ENCODE measurements around the gene HAO2.
"Not testable (repeated sequence)": the region's sequence is repeated elsewhere in the genome, so short reads cannot be mapped to it uniquely, and the experiment has no call there.

HAO2 gene

DNA sequence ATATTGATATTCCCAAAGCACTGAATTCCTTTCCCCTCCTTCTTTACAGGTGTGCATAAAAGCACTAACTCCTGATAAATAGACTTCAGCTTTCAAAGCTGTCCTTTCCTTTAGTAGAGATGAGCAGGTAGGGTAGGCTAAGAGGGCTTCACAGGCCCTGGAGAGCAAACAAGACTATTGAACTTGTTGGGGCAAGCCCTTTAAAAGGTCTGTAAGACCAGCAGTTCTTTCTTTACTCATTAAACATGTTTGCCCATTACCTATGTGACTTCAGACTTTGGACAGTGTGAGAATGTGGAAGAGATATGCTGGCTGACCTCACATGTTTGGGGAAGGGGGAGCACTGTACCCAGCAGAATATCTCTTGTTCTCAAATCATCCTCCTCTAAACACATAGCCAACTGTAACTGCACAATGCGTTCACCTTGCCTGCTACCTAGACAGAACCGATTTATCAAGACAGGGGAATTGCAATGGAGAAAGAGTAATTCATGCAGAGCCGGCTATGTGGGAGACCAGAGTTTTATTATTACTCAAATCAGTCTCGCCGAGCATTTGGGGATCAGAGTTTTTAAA is 27.1 kb upstream of the HAO2 start:
- no peak for DNase-seq (ENCODE audit: low read depth)
- TF ChIP-seq CTCF (conservative IDR thresholded peaks at IDR 0.05; ENCODE audit: control insufficient read depth, insufficient read depth, low read depth, low read length) = no peak
- no peak overlapping the region for H3K4me3 ChIP-seq (ENCODE audit: control insufficient read depth, low read depth, low read length)

GRCh38 chr1:119345398-119345797 is 23.2 kb upstream of the HAO2 start:
- TF ChIP-seq CTCF (conservative IDR thresholded peaks at IDR 0.05; ENCODE audit: control insufficient read depth, insufficient read depth, low read depth, low read length) = no peak
- no peak overlapping the region for H3K4me3 ChIP-seq (ENCODE audit: control insufficient read depth, low read depth, low read length)
- DNase-seq (ENCODE audit: low read depth) = no peak

- DNase-seq (ENCODE audit: low read depth) = peak; percentile 41
- H3K4me3 ChIP-seq (ENCODE audit: control insufficient read depth, low read depth, low read length) = no peak overlapping the region
- TF ChIP-seq CTCF (conservative IDR thresholded peaks at IDR 0.05; ENCODE audit: control insufficient read depth, insufficient read depth, low read depth, low read length) = no peak
Measured at GRCh38 chr1:119347858-119348257, 20.7 kb upstream of the HAO2 start.

GRCh38 chr1:119348941-119349340 is 19.6 kb upstream of the HAO2 start:
- no peak for TF ChIP-seq CTCF (conservative IDR thresholded peaks at IDR 0.05; ENCODE audit: control insufficient read depth, insufficient read depth, low read depth, low read length)
- no peak for DNase-seq (ENCODE audit: low read depth)
- no peak overlapping the region for H3K4me3 ChIP-seq (ENCODE audit: control insufficient read depth, low read depth, low read length)

DNA sequence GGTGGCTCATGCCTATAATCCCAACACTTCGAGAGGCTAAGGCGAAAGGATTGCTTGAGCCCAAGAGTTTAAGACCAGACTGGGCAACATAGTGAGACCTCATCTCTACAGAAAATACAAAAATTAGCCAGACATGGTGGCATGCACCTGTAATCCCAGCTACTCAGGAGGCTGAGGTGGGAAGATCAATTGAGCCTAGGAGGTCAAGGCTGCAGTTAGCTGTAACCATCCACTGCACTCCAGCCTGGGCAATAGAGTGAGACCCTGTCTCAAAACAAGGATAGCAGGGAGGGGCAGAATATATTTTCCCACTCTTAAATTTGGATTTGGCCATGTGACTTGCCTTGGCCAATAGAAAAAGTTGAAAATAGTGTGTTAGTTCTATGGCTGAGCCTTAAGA is 17.7 kb upstream of the HAO2 start:
- not testable (repeated sequence) for DNase-seq (ENCODE audit: low read depth)

GRCh38 chr1:119351997-119352396 is 16.6 kb upstream of the HAO2 start:
- no peak for DNase-seq (ENCODE audit: low read depth)
- no peak for TF ChIP-seq CTCF (conservative IDR thresholded peaks at IDR 0.05; ENCODE audit: control insufficient read depth, insufficient read depth, low read depth, low read length)
- no peak overlapping the region for H3K4me3 ChIP-seq (ENCODE audit: control insufficient read depth, low read depth, low read length)

More for the DNA sequence above, 17.7 kb upstream of the HAO2 start:
- not testable (repeated sequence) for H3K4me3 ChIP-seq (ENCODE audit: control insufficient read depth, low read depth, low read length)

DNA sequence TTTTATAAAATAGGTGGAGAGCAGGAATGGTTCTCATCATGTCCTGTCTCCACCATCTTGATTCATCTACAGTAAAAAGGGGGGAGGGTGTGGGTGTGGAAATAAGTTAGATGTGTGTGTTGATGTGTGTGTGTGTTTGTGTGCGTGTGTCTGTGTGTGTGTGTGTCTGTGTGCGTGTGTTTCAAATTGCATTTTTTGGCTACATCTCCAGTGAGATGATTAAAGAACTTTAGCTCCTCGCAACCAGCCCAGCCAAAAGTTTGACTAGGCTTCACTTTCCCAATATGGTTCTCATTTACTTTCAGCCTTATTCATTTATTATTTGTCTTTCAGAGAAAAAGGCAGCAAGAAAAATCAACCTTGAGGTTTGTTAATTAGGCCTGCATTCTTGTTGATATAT is 14.7 kb upstream of the HAO2 start:
- DNase-seq (ENCODE audit: low read depth) = no peak
- TF ChIP-seq CTCF (conservative IDR thresholded peaks at IDR 0.05; ENCODE audit: control insufficient read depth, insufficient read depth, low read depth, low read length) = no peak
- no peak overlapping the region for H3K4me3 ChIP-seq (ENCODE audit: control insufficient read depth, low read depth, low read length)
